ENCODE results near the gene AHSG. TPM values are rescaled to one million over a fixed set of nuclear protein-coding genes. Genes with fewer than 3 reads are reported as not detected.

The AHSG gene
- total and polyA plus RNA-seq, 10 of the 15 experiments (the other 5 are each of a cell fraction or from before 2014, with no cell fraction given) = 0.06 to 0.90 (median 0.15) TPM; not detected in 7

DNA sequence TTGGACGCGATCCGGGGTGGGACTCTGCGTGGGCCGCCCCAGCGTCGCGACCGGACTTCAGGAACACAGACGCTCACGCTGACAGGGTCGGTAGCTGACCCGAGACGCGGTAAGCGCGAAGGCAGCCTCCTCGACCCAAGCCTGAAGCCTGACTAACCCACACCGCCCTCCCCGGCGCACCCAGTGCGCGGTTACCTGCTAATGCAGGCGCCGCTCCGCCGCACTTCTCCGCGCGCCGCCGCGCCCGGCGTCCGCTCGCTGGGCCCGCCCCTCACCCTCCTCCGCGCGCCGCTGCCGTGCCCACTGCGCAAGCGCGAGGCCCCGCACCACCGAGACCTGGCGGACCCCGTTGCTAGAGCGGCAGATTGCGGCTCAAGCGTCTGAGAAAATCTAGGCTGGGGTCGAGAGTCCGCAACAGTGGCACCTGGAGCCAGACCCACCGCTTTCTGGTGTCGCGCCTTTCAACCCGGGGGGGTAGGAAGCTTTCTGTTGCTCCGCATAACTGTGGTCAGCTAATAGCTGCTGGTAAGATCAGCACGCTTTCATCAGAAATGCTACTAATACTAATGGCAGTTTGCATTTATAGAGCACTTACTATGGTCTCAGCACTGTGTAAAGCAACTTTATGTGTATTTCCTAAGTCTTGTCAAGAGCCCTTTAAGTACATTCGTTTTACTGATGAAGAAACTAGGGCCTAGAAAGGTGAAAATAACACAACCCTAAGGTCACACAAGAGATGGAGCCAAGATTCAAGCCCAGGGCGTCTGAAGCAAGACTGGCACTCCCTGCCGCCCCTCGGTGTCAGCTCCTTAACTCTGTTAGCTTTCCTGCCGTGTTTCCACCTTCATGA lies 45.6 kb upstream of the AHSG start, which contains the start of gene TBCCD1 (continued):
- TF ChIP-seq, protein P1, sequence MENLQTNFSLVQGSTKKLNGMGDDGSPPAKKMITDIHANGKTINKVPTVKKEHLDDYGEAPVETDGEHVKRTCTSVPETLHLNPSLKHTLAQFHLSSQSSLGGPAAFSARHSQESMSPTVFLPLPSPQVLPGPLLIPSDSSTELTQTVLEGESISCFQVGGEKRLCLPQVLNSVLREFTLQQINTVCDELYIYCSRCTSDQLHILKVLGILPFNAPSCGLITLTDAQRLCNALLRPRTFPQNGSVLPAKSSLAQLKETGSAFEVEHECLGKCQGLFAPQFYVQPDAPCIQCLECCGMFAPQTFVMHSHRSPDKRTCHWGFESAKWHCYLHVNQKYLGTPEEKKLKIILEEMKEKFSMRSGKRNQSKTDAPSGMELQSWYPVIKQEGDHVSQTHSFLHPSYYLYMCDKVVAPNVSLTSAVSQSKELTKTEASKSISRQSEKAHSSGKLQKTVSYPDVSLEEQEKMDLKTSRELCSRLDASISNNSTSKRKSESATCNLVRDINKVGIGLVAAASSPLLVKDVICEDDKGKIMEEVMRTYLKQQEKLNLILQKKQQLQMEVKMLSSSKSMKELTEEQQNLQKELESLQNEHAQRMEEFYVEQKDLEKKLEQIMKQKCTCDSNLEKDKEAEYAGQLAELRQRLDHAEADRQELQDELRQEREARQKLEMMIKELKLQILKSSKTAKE (IDR thresholded peaks at IDR 0.05; ENCODE audit: low read depth, poor library complexity, severe bottlenecking) = peak; percentile 42
- 0 out of 2 replicates have a peak, but pooled peaks have one; percentile 32 for TF ChIP-seq MLLT1 (IDR thresholded peaks at IDR 0.05)
- TF ChIP-seq IKZF1 (conservative IDR thresholded peaks at IDR 0.05) = peak; percentile 88
- peak; percentile 79 for TF ChIP-seq ZNF207 (IDR thresholded peaks at IDR 0.05; ENCODE audit: borderline replicate concordance)
- peak; percentile 60; the same call in 1 of the 2 replicates for TF ChIP-seq ZNF24 (IDR thresholded peaks at IDR 0.05)
- TF ChIP-seq BRCA1 (IDR thresholded peaks at IDR 0.05; ENCODE audit: low read depth, low read length) = 0 out of 2 replicates have a peak, but pooled peaks have one; percentile 31
- TF ChIP-seq CREM (IDR thresholded peaks at IDR 0.05; ENCODE audit: low read depth) = 0 out of 2 replicates have a peak, but pooled peaks have one; percentile 45
- no peak for TF ChIP-seq EED (IDR thresholded peaks at IDR 0.05; ENCODE audit: low read depth)
- TF ChIP-seq ZNF274 (IDR thresholded peaks at IDR 0.05; ENCODE audit: insufficient read depth, insufficient read length) = no peak
- TF ChIP-seq, protein P2, sequence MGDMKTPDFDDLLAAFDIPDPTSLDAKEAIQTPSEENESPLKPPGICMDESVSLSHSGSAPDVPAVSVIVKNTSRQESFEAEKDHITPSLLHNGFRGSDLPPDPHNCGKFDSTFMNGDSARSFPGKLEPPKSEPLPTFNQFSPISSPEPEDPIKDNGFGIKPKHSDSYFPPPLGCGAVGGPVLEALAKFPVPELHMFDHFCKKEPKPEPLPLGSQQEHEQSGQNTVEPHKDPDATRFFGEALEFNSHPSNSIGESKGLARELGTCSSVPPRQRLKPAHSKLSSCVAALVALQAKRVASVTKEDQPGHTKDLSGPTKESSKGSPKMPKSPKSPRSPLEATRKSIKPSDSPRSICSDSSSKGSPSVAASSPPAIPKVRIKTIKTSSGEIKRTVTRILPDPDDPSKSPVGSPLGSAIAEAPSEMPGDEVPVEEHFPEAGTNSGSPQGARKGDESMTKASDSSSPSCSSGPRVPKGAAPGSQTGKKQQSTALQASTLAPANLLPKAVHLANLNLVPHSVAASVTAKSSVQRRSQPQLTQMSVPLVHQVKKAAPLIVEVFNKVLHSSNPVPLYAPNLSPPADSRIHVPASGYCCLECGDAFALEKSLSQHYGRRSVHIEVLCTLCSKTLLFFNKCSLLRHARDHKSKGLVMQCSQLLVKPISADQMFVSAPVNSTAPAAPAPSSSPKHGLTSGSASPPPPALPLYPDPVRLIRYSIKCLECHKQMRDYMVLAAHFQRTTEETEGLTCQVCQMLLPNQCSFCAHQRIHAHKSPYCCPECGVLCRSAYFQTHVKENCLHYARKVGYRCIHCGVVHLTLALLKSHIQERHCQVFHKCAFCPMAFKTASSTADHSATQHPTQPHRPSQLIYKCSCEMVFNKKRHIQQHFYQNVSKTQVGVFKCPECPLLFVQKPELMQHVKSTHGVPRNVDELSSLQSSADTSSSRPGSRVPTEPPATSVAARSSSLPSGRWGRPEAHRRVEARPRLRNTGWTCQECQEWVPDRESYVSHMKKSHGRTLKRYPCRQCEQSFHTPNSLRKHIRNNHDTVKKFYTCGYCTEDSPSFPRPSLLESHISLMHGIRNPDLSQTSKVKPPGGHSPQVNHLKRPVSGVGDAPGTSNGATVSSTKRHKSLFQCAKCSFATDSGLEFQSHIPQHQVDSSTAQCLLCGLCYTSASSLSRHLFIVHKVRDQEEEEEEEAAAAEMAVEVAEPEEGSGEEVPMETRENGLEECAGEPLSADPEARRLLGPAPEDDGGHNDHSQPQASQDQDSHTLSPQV (IDR thresholded peaks at IDR 0.05) = no peak
- peak; percentile 42 for TF ChIP-seq ATF7 (IDR thresholded peaks at IDR 0.05; ENCODE audit: low read depth)
- TF ChIP-seq CEBPB (IDR thresholded peaks at IDR 0.05; ENCODE audit: borderline replicate concordance in 1 of 2, low read depth in 2 of 2, low read length in 2 of 2) = no peak
- no peak for TF ChIP-seq NFYB (IDR thresholded peaks at IDR 0.05; ENCODE audit: insufficient read depth, low read depth, low read length)
- TF ChIP-seq EGR1 (IDR thresholded peaks at IDR 0.05; ENCODE audit: borderline replicate concordance in 1 of 2, low read depth in 2 of 2, low read length in 2 of 2) = peak in 1 of 2 experiments; percentile 74; a peak in 2 of 3 replicates
- TF ChIP-seq YY1 (IDR thresholded peaks at IDR 0.05; ENCODE audit: low read depth, low read length) = peak; percentile 64; the same call in 1 of the 2 replicates
- no peak for TF ChIP-seq HDGF (IDR thresholded peaks at IDR 0.05)
- TF ChIP-seq, protein P3, sequence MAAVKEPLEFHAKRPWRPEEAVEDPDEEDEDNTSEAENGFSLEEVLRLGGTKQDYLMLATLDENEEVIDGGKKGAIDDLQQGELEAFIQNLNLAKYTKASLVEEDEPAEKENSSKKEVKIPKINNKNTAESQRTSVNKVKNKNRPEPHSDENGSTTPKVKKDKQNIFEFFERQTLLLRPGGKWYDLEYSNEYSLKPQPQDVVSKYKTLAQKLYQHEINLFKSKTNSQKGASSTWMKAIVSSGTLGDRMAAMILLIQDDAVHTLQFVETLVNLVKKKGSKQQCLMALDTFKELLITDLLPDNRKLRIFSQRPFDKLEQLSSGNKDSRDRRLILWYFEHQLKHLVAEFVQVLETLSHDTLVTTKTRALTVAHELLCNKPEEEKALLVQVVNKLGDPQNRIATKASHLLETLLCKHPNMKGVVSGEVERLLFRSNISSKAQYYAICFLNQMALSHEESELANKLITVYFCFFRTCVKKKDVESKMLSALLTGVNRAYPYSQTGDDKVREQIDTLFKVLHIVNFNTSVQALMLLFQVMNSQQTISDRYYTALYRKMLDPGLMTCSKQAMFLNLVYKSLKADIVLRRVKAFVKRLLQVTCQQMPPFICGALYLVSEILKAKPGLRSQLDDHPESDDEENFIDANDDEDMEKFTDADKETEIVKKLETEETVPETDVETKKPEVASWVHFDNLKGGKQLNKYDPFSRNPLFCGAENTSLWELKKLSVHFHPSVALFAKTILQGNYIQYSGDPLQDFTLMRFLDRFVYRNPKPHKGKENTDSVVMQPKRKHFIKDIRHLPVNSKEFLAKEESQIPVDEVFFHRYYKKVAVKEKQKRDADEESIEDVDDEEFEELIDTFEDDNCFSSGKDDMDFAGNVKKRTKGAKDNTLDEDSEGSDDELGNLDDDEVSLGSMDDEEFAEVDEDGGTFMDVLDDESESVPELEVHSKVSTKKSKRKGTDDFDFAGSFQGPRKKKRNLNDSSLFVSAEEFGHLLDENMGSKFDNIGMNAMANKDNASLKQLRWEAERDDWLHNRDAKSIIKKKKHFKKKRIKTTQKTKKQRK (IDR thresholded peaks at IDR 0.05; ENCODE audit: low read depth, low read length) = no peak
- peak; percentile 95 for TF ChIP-seq POLR2AphosphoS5 (IDR thresholded peaks at IDR 0.05; ENCODE audit: low read length)
